SKM-1 treated with dmso at 0.1 percent for 144 hours (cell line): ENCODE measurements around the gene UBE2G2.

Experiments used
- DNase-seq: peaks from one replicate; lab custom pipeline; 2025; ENCODE audit not compliant: unreplicated experiment; lab: John Stamatoyannopoulos, UW

UBE2G2 gene

DNA sequence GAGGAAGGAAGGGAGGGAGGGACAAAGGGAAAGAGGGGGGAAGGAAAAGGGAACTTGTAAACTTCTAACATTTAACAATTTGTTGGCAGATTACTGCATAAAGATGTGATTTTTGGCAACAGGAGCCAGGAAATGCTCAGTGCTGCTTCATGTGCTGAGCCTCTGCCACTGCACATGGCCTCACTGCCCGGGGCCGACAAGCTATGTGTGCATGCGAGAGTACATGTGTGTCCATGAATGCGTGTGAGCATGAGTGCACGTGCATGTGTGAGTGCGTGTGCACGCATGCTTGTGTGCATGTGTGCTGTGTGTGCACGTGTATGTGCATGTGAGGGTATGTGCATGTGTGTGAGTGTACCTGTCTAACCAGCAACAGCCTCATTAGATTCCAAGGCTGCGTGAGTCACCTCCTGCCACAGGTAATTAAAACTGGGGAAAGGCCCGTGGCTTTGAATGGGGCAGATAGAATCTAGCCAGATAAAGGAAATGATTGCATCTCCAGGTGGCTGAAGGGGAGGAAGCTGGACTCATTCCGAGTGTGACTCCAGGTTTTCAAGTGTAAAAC, 48.9 kb downstream of the UBE2G2 start:
- no peak for DNase-seq

DNA sequence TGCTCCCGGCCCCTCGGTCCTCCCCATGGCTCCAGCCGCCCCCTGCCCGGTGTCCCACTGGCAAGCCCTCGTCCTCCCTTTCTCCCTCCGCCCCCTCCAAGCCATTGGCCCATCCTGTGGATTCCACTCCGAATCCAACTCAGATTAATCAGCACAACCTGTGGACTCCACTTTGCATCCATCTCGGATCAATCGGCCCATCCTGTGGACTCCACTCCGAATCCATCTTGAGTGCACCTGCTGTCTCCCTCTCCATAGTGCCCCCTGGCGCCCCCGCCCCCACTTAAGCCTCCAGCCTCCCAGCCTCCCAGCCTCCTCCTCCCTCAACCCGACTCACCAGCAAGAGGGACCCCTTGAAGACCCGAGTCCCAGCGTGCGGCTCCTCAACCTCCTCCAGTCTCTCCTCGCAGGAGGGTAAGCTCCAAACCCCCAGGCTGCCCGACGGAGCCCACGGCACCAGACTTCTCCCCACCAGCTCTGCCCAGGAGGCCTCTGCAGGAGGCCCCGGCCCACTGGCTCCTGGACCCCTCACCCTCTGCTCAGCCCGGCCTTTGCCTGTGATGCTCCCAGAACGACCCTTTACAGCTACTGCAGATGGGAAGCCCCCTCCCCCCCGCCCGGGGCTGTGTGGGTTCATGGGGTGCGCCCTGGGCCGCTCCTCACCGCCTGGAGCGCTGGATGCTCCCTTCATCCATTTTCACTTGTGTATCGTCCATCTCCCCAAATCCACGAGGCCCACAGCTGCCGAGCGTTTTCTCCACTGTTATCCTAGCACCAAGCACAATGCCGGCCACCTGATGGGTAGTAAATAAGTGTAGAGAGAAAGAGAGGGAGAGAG, 49.6 kb downstream of the UBE2G2 start:
- DNase-seq: no peak

DNA sequence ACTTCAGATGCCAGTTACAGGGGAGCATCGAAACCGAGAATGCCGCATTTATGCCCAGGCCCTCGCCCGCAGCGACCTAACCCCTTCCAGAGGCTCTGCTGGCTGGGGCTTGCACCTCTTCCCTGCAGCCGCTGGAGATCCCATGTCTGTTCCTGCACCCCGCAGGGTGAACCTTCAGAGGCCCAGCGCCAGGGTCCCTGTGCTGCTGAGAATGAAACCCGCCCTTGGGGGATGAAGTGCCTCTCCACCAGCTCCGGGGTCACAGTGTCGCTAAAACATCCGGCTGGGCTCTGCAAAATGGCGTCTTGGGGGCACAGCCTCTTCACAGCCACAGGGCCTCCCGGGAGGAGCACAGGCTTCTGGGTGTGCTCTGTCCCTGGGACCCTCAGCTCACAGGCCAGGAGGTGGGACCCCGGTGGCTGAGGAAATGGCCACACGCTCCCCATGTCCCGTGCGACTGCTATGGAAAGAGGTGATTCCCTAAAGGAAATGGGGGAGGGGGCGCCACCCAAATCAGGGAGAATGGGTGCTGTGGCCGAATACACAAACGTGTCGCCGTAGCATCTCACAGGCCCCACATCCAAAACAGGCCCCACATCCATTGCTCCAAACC, 50.3 kb downstream of the UBE2G2 start:
- DNase-seq: no peak

DNA sequence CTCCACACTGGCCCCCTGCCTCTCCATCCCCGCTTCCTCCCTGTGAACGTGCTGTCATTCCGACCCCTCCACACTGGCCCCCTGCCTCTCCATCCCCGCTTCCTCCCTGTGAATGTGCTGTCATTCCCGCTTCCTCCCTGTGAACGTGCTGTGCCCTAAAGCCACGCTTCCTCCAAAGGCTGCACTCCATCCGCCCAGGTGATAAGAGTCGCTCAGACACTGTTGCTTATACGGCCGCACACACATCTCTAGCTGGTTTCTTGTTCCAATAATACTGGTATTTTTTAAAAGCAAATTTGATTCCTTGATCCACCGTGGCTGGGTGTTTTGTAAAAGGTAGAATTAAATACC, 51.0 kb downstream of the UBE2G2 start:
- DNase-seq: no peak

DNA sequence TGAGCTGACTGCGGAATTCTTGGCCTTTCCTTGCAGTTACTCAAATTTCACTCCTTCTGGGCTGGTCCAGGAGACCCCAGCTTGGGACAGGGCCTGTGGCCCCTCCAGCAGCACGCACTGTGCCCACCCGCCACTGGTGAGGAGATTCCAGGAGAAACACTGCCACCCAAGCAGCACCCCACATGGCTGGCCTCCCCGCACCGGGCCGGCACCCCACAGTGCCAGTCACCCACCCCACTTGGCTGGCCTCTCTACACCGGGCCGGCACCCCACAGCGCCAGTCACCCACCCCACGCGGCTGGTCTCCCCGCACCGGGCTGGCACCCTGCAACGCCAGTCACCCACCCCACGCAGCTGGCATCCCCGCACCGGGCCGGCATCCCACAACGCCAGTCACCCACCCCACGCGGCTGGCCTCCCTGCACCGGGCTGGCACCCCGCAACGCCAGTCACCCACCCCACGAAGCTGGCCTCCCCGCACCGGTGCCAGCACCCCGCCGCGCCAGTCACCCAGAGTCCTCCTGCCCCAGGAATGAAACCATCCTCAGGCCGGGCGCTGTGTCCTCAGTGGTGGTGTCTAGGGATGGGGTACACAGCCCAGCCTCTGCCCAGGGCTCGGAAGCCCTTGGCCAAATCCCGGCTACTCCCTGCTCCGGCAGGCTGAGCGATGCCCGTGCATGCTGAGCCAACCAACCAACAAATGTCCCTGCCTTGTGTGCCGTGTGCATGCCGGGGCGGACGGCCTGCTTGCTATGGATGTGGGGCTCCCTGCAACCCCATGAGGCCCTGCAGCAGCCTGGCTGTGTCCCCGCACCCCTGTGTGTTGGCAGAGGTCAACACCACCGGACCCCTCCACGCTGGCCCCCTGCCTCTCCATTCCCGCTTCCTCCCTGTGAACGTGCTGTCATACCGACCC, 51.6 kb downstream of the UBE2G2 start:
- no peak for DNase-seq

DNA sequence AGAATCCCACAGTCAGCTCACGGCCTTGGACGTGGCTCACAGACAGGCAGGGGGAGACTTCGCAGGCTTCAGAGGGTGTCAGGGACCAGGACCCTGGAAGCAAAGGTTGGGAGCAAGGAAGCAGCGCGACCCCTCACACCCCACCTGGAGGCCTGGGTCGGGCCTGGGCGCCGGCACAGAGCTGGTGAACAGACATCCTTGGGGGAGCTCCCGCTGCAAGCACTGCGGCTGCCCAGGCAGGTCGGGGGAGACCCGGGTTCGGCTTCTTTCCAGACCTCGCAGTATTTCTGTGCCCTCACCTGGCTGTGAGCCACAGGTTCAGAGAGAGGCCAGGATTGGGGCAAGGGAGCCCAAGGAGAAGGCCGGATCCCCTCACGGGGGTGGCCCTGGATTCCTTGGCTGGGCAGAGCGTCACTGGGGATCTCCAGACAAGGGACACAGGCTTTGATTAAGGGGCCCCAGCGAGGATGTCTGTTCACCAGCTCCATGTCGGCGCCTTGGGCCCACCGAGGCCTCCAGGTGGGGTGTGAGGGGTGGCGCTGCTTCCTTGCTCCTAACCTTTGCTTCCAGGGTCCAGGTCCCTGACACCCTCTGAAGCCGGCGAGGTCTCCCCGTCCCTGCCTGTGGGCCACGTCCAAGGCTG, 52.4 kb downstream of the UBE2G2 start:
- no peak for DNase-seq

DNA sequence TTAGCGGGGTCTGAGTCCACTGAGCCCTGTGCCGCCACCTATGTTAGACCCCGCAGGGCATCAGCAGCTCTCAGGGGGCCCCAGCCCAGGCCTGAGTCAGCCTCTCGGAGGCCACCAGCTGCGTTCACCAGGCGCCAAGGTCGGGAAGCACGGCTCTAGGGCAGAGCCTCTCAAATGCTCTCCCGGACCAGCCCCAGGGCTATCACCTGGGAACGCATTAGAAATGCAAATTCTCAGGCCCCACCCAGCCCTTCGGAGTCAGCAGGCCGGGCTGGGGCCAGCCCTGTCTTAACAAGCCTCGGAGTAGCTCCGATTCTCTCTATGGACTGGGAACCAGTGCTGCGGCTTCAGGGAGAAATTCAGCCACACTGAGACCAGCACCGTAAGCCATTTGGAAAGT, 53.0 kb downstream of the UBE2G2 start:
- no peak for DNase-seq

DNA sequence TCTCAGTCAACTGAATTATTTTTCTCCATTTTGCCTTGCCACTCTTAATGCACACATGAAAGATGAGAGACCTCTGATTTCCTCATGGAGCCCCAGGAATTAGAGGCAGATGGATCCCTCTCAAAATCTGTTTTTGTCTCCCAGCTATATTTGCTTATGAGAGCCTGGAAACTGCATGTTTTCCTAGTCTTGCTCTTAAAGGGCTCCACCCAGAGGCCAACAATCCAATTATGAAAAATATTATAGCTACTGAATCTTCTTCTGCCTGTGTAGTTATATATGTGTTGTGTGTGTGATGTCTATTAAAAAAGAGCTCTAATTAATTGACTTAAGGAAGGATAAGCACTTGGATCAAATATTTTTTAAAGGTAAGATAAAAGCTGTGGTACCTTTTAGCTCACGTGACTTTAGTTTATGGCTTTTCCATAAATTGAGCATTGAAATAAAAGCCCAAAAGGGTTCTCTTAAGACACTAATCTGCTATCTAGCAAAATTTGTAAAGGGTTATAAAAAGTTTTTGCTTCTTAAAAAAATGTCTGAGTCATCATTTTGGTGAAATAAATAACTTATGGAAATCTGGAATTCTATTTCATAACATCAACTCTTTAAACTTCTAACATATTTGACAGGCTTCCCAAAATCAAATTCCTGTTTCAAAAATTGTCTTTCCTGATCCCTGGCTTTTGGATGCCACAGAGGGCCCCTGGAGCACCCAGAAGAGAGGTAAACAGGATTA, 59.0 kb downstream of the UBE2G2 start:
- DNase-seq: no peak

DNA sequence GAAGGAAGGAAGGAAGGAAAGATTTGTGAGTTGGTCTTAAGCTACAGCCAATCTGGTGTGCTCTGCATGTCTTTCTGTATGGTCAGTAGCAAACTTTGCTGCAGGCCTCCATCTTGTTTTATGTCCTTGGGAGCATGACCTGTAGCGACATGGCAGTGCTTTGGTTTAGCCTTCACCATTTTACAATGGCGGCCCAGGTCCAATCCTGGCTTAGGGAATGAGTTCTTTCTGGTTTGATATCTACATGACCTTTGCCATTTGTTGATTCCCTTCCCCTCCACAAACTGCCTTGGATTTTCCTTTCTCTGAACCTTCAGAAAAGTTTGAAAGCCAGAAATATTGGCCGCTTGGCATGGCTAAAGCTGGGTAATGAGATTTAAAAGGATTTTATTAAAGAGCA, 59.7 kb downstream of the UBE2G2 start:
- DNase-seq: no peak

DNA sequence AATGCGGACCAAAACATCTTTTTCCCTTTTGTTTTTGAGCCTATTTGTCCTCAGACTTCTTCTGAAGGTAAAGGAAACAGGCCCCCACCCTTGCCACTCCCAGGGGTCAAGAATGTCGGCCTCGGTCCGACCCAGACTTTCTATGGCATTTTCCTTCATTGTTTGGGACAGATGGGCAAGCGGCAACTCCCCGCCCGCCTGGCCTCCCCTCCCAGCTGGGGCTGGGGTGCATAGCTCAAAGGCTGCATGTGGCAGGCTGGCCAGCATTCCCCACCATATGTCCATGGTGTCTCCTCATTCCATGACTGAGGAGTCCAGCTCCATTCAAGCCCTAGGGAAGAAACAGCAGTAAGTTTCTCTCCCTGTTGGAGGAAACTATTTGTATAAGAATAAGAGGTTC, 60.9 kb downstream of the UBE2G2 start:
- no peak for DNase-seq

DNA sequence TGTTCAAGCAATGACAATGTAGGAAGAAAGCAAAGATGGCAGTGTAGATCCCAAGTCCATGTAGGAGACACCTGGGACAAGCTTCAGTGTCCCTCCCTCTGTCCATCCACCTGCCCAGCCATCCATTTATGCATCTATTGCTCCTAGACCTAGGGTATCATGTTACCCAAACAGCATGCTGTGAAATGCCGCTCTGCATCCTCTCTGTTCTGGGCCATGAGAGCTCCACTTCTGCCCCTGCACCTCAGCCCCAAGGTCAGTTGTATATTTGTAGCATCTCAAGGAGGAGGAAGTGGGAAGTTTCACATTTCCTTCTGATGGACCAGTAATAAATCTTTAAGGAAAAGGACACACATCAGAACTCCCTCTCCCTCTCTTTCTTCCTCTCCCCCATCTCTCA, 62.3 kb downstream of the UBE2G2 start:
- DNase-seq: no peak

DNA sequence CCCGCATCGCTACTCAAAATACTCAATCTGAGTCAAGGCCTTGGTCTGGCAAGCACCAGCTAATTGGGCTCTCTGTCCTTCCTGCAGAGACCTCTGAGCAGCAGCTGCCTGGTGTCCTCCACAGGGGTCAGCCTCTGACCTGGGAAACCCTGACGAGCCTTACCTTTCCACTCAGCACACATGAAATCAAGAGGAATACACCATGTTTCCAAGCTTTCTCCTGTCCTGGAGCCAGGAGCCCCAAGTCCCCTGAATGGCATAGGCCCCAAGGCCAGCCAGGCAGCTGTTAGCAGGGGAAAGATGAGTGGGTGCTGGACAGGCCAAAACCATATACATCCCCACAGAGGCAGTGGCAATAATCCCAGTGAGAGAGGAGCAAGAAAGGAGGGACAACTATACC, 63.0 kb downstream of the UBE2G2 start:
- DNase-seq: no peak

DNA sequence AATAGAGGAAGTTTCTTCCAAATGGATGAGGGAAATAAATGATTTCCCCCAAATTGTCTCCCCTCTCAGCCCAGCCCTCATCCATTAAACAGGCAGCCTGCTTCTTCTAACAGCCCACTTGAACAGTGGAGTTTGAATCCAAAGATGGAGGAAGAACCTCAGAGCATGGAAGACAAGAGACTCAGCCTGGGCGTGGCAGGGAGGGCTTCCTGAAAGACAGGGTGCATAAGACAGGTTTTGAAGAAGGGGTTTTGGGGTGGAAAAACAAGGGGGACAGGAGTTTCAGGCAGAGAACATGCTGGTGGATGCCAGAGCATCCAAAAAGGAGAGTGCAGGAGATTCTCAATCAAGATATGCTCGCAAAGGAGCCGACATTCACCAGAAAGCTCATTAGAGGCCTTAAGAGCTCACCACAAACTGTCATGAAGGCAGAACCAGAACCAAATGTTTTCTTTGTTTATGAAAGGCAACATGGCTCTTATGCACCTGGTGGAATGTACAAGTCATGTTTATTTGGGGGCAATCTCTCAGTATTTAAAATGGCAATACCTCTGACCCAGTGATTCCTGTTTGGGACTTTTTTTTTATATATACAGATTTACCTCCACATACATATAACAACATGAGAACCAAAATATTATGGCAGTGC, 63.8 kb downstream of the UBE2G2 start:
- no peak for DNase-seq

DNA sequence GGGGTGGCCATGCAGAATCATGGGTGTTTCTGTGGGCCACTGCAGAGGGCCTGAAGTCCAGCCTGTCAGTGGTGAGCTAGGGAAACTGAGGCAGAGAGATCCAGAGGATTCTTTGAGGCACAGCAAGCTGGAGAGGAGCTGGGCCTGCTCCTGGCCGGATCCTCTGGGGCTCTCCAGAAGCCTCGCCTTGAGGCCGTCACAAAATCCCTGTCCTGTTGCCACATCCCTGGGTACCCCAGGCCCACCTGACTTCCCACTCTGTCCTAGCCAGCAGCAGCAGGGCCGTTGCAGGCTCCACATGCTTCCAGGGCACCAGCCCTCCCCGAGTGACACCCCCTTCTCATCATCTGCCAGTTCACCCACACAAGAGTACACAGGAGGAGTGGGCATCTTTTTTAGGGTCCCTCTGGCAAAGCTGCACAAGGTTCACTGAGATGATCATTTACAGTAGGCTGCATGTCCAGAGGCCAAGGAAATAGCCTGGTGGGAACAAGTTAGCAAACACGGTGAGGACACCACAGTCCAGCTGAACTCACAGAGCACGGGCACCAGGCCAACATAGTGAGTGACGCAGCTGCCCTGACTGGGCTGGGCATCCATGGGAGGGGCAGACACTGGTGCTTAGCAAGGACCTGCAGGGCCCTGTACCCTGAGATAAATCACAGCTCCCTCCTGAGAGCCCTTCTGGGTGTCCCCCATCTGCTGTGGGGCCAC, 65.2 kb downstream of the UBE2G2 start:
- no peak for DNase-seq

DNA sequence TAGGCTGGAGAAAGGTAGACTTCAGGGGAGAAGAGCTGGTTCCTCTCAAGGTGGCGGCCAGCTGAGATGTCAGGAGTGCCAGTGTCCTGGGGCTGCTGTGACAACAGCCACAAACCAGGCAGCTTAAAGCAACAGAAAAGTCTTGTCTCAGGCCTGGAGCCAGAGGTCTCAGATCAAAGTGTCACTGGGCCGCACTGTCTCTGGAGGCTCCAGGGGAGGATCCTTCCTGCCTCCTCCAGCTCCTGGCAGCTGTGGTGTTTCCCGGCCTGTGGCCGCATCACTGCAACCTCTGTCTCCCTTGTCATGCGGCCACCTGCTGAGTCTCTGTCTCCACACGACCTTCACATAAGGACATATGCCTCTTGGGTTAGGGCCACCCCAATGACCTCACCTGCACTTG, 65.8 kb downstream of the UBE2G2 start:
- DNase-seq: no peak

DNA sequence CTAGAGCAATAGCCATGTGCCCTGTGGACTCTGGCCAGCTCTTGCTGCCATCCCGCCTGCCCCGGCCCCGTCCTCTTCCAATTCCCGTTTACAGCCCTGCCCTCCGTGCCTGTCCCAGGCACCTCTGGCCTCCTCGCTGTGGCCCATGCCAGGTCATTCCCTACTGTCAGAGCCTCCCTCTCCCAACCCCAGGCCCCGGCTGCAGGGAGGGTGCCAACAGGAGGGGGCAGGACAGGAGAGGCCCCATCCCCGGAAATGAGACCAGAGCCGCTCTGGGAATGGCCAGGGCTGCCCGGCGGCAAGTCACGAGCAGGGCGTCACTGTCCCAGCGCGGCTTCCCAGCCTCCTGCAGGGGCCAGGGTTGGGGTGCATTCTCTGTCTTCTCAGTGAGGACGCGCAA, 66.8 kb downstream of the UBE2G2 start:
- no peak for DNase-seq

DNA sequence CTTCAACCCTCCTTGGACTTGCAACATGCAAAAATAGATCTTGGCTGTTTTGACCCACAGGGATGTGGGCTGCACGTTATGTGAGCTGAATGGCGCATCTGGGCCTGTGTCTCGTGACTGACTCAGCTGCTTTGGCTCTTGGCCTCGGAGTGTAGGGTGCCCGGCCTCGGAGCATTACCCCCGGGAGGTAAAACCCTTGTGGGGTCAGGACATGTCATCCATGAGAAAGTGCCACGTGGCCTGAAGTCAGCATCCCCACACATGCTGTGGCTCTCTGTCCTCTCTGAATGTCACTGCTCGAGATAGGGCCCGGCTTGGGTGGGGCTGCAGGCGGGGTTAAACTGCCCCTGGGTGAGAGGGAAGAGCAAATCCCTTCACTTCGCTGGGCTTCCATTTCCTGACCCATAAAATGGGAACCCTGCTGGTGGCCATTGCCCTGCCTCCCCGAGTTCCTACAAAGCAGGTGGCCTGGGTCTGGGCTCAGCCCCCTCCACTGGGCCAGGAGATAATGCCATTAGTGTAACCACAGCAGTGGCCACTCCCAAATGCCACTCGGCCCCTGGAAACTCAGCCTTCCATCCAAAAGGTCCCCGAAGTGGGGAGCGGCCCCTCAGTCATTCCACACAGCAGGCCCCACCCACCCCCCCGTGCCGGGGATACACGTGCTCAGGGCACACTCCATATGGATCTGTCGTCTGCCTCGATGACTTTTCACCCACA, 67.4 kb downstream of the UBE2G2 start:
- no peak for DNase-seq

DNA sequence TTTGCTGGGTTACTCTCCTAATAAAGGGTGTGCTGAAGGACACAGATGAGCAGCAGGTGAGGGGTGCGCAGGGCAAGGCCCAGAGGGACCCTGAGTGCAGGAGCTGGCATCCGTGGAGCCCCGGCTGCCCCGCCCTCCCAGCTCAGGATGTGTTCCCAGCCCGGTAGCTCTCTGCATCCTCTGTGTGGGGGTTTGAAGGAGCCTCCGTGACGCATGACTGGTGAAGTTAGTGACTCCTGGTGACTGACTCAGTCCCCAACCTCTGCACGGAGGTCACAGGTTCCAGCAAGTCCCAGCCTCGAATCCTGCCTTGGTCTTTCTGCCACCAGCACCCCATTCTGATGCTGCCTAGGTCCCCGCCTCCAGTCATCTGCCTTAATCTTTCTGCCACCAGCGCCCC, 68.7 kb downstream of the UBE2G2 start:
- no peak for DNase-seq

DNA sequence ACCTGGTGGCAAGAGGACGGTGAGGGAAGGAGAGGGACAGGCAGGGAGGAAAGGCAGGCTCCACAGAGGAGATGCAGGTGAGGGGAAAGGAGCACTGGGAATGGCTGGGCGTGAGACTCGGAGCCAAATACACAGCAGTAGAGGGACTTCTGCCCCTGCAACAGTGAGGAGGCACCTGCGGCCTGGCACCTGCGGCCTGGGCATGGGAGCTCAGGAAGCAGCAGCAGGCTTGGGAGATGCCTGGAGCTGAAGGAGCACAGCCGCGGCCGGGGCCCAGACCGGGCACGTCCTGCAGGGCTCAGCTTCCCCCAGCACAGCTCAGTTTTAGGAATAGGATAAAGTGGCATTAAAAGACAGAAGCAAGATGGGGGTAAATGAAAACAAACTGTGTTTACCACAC, 69.4 kb downstream of the UBE2G2 start:
- no peak for DNase-seq
